Measurements from ENCODE around the gene CEP112. TPM values are rescaled to one million over a fixed set of nuclear protein-coding genes. Genes with fewer than 3 reads are reported as not detected.
"Not testable (repeated sequence)": the region's sequence is repeated elsewhere in the genome, so short reads cannot be mapped to it uniquely, and the experiment has no call there.

The CEP112 gene
- total RNA-seq, 2 donors from 2014 or later: 5.9 to 6.2 TPM

GRCh38 chr17:65690626-65691310 lies 501.2 kb downstream of the CEP112 start:
- H3K36me3 ChIP-seq: no peaks in the 10 kb centered on the region
- TF ChIP-seq CTCF (IDR thresholded peaks at IDR 0.05): no peak
- H3K9me3 ChIP-seq: no peaks in the 10 kb centered on the region
- intact Hi-C loops (cut with DNase I): no loop called here
- H3K4me1 ChIP-seq: no peaks in the 10 kb centered on the region
- H3K9ac ChIP-seq (ENCODE audit: low read depth in 2 of 2, low read length in 2 of 2): no peak overlapping the region
- no peak overlapping the region for H3K4me3 ChIP-seq
- no peak for DNase-seq
- no peaks in the 10 kb centered on the region for H3K27me3 ChIP-seq
- no peak overlapping the region for H3K27ac ChIP-seq

GRCh38 chr17:65688307-65688706 lies 503.6 kb downstream of the CEP112 start:
- no peak for DNase-seq
- Histone ChIP-seq H3K9me3 (no peaks in the 10 kb centered on the region), H3K4me3 (no peak overlapping the region), H3K27ac (no peak overlapping the region), H3K4me1 (no peaks in the 10 kb centered on the region), H3K27me3 (no peaks in the 10 kb centered on the region), H3K9ac (ENCODE audit: low read depth in 2 of 2, low read length in 2 of 2) (no peak overlapping the region), H3K36me3 (no peaks in the 10 kb centered on the region)
- intact Hi-C loops (cut with DNase I): no loop called here
- TF ChIP-seq CTCF (IDR thresholded peaks at IDR 0.05): no peak

GRCh38 chr17:65685110-65685509 lies 506.8 kb downstream of the CEP112 start:
- Histone ChIP-seq H3K36me3 (no peaks in the 10 kb centered on the region), H3K27ac (no peak overlapping the region)
- TF ChIP-seq CTCF (IDR thresholded peaks at IDR 0.05): no peak

GRCh38 chr17:65684631-65685030 lies 507.3 kb downstream of the CEP112 start:
- intact Hi-C loops (cut with DNase I): no loop called here

More at GRCh38 chr17:65685110-65685509, 506.8 kb downstream of the CEP112 start:
- Histone ChIP-seq H3K9ac (ENCODE audit: low read depth in 2 of 2, low read length in 2 of 2) (no peak overlapping the region), H3K4me1 (no peaks in the 10 kb centered on the region), H3K9me3 (no peaks in the 10 kb centered on the region), H3K27me3 (no peaks in the 10 kb centered on the region), H3K4me3 (no peak overlapping the region)
- DNase-seq: no peak
- intact Hi-C loops (cut with DNase I): no loop called here

GRCh38 chr17:65683428-65683827 lies 508.5 kb downstream of the CEP112 start:
- intact Hi-C loops (cut with DNase I): no loop called here
- Histone ChIP-seq H3K9me3 (no peaks in the 10 kb centered on the region), H3K36me3 (no peaks in the 10 kb centered on the region), H3K4me1 (no peaks in the 10 kb centered on the region), H3K27me3 (no peaks in the 10 kb centered on the region), H3K9ac (ENCODE audit: low read depth in 2 of 2, low read length in 2 of 2) (no peak overlapping the region), H3K27ac (no peak overlapping the region), H3K4me3 (no peak overlapping the region)
- DNase-seq: no peak
- no peak for TF ChIP-seq CTCF (IDR thresholded peaks at IDR 0.05)

More at GRCh38 chr17:65684631-65685030, 507.3 kb downstream of the CEP112 start:
- no peak overlapping the region for H3K4me3 ChIP-seq
- no peaks in the 10 kb centered on the region for H3K4me1 ChIP-seq
- no peak for TF ChIP-seq CTCF (IDR thresholded peaks at IDR 0.05)
- no peak for DNase-seq
- H3K9me3 ChIP-seq: no peaks in the 10 kb centered on the region
- no peak overlapping the region for H3K9ac ChIP-seq (ENCODE audit: low read depth in 2 of 2, low read length in 2 of 2)
- no peaks in the 10 kb centered on the region for H3K27me3 ChIP-seq
- H3K36me3 ChIP-seq: no peaks in the 10 kb centered on the region
- H3K27ac ChIP-seq: no peak overlapping the region

- H3K27ac ChIP-seq, DNase-seq: not testable (repeated sequence)
Observed at GRCh38 chr17:65681763-65682162, 510.2 kb downstream of the CEP112 start.

More at GRCh38 chr17:65681763-65682162, 510.2 kb downstream of the CEP112 start:
- H3K9me3 ChIP-seq; H3K4me1 ChIP-seq; intact Hi-C loops (cut with DNase I); H3K36me3 ChIP-seq; H3K4me3 ChIP-seq; H3K27me3 ChIP-seq; H3K9ac ChIP-seq (ENCODE audit: low read depth in 2 of 2, low read length in 2 of 2): not testable (repeated sequence)
